Kidney epithelial cell (primary cell): Measurements from ENCODE around the gene TM9SF1. TPM values are rescaled to one million over a fixed set of nuclear protein-coding genes. Genes with fewer than 3 reads are reported as not detected.

Experiments
- DNase-seq: peaks from one replicate; pipeline ENCODE4 v3.0.0-alpha.2; 2010; ENCODE audit warnings: low read depth
- H3K27me3 ChIP-seq: 2 replicates; pipeline ENCODE4 v1.6.0; 2011; ENCODE audit warnings: low read length; ENCODE audit not compliant: control insufficient read depth, insufficient read depth
- H3K36me3 ChIP-seq: 2 replicates; pipeline ENCODE4 v1.5.1; 2011; ENCODE audit warnings: low read length; ENCODE audit not compliant: control insufficient read depth, insufficient read depth
- H3K4me3 ChIP-seq: 2 replicates; pipeline ENCODE4 v1.5.1; 2011; ENCODE audit warnings: low read depth, mild to moderate bottlenecking, control low read depth, low read length
- CTCF ChIP-seq: IDR thresholded peaks from 2 replicates; pipeline ENCODE4 v1.5.1; 2011; ENCODE audit warnings: mild to moderate bottlenecking, moderate library complexity, low read length, control low read depth, inconsistent platforms; ENCODE audit not compliant: insufficient read depth, poor library complexity, severe bottlenecking
- total RNA-seq: library from RNA; depleted of rRNA; stranded (reverse); fragments of >200 nt; gene quantifications from 2 replicates; pipeline ENCODE4 v1.2.3, GENCODE V29; 2015

The TM9SF1 gene
- total RNA-seq, 1 donor from 2014 or later, result 55.6 TPM

DNA sequence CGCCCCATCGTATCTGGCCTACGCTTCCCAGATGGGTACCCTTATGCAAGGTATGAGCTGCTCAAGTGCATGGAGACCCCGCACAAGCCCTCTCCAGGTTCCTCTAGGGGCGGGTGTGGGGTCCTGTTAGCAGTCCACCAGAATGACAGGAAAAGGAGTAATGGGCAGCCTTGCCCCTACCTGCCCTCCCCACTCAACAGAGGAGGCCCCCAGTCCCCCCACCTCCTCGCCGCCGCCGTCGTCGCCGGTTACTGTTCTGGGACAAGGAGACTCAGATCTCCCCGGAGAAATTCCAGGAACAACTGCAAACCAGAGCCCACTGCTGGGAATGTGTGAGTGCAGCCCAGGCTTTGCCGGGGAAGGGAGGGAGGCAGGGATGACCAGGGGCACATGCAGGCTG, 17.4 kb downstream of the TM9SF1 start:
- DNase-seq, result no peak
- no peak for TF ChIP-seq CTCF
- Histone ChIP-seq H3K4me3 (no peak overlapping the region), H3K36me3 (peaks cover 14% of the 10 kb centered on the region), H3K27me3 (no peaks in the 10 kb centered on the region)

GRCh38 chr14:24177041-24177825, 18.0 kb downstream of the TM9SF1 start:
- H3K4me3 ChIP-seq, result no peak overlapping the region
- DNase-seq, result no peak
- no peaks in the 10 kb centered on the region for H3K27me3 ChIP-seq
- H3K36me3 ChIP-seq, result peaks cover 14% of the 10 kb centered on the region
- no peak for TF ChIP-seq CTCF

DNA sequence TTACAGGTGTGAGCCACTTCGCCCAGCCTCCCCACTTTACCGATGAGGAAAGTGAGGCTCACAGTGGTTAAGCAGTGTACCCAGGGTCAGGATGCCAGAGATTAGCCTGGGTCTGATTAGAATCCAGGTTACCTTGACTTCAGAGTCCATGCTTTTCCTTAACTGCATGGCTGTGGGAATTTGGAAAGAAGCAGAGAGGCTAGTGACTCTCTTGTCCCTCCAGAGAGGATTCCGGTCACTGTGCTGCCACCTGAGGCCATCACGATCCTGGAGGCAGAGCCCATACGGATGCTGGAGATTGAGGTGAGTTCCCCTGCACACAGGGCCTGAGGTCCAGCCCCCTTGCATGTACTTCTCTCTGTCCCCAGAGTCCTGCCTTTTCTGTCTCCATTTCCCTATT, 18.6 kb downstream of the TM9SF1 start:
- Histone ChIP-seq H3K4me3 (no peak overlapping the region), H3K36me3 (peaks cover 14% of the 10 kb centered on the region), H3K27me3 (no peaks in the 10 kb centered on the region)
- no peak for DNase-seq
- no peak for TF ChIP-seq CTCF

DNA sequence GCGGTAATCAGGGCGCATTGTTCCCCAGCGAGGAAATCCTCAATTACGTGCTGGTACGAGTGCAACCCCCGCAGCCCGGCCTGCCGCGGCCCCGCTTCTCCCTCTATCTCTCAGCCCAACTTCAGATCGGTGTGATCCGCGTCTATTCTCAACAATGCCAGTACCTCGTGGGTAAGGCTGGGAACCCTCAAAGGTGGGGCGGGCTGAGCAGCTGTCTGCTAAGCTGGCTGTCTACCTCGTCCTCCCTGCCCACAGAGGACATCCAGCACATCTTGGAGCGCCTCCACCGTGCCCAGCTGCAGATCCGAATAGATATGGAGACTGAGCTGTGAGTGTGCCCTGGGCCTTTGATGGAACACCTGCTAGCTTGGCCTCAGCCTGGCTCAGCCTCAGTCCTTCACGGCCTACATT, 22.4 kb downstream of the TM9SF1 start:
- peaks cover 7% of the 10 kb centered on the region for H3K36me3 ChIP-seq
- DNase-seq, result no peak

GRCh38 chr14:24172261-24172860, 22.9 kb downstream of the TM9SF1 start:
- Histone ChIP-seq H3K4me3 (peak overlapping the region; percentile 78), H3K36me3 (peaks cover 8% of the 10 kb centered on the region), H3K27me3 (no peaks in the 10 kb centered on the region)
- no peak for DNase-seq
- TF ChIP-seq CTCF, result no peak

More for the DNA sequence above, 22.4 kb downstream of the TM9SF1 start:
- TF ChIP-seq CTCF, result no peak
- no peaks in the 10 kb centered on the region for H3K27me3 ChIP-seq
- peak overlapping the region; percentile 78 for H3K4me3 ChIP-seq
